Skeletal muscle tissue (tissue), 4 donors: ENCODE data around the gene FHIT. TPM values are rescaled to one million over a fixed set of nuclear protein-coding genes. Genes with fewer than 3 reads are reported as not detected.

ENCODE experiments used
- H3K27ac ChIP-seq: one replicate; pipeline ENCODE4 v1.7.0; 2013; ENCODE audit warnings: mild to moderate bottlenecking, low read depth, low read length, inconsistent platforms
- H3K27me3 ChIP-seq, 3 donors: one replicate each; pipeline ENCODE4 v1.7.0; 2013; ENCODE audit warnings: low read length in 3 of 3; ENCODE audit not compliant: control insufficient read depth in 3 of 3, insufficient read depth in 3 of 3
- H3K36me3 ChIP-seq, 3 donors: one replicate each; pipeline ENCODE4 v1.7.0; 2013; ENCODE audit warnings: low read length in 3 of 3; ENCODE audit not compliant: control insufficient read depth in 3 of 3, insufficient read depth in 3 of 3
- H3K4me1 ChIP-seq, 3 donors: one replicate each; pipeline ENCODE4 v1.7.0; 2013; ENCODE audit warnings: low read length in 3 of 3, mild to moderate bottlenecking in 3 of 3; ENCODE audit not compliant: control insufficient read depth in 3 of 3, insufficient read depth in 3 of 3
- H3K4me3 ChIP-seq, 3 donors: one replicate each; pipeline ENCODE4 v1.7.0; 2013; ENCODE audit warnings: low read length in 3 of 3
- H3K9ac ChIP-seq, 3 donors: one replicate each; pipeline ENCODE4 v1.7.0; 2013; ENCODE audit warnings: low read length in 3 of 3, mild to moderate bottlenecking in 3 of 3, moderate library complexity in 2 of 3, low read depth in 1 of 3
- H3K9me3 ChIP-seq, 3 donors: one replicate each; pipeline ENCODE4 v1.7.0; 2013; ENCODE audit warnings: low read length in 3 of 3; ENCODE audit not compliant: control insufficient read depth in 3 of 3
- total RNA-seq: library from RNA; depleted of rRNA; stranded (reverse); fragments of >200 nt; gene quantifications from one replicate; pipeline ENCODE4 v1.2.3, GENCODE V29; 2014
- donor health status: Osteomylitis.

Gene FHIT
- total RNA-seq, 1 donor from 2014 or later: 4.2 TPM

DNA sequence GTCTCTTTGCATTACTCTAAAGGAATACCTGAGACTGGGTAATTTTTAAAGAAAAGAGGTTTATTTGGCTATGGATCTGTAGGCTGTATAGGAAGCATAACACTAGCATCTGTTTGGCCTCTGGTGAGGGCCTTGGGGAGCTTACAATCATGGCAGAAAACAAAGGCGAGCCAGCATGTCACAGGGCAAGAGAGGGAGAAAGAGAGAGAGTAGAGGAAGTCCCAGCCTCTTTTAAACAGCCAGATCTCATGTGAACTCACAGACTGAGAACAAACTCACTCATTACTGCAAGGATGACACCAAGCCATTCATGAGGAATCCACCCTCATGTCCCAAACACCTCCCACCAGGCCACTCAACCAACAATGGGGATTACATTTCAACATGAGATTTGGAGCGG lies 974.6 kb downstream of the FHIT start:
- Histone ChIP-seq H3K9ac (no peak overlapping the region), H3K4me1 (no peaks in the 10 kb centered on the region), H3K27me3 (no peaks in the 10 kb centered on the region), H3K4me3 (no peak overlapping the region), H3K27ac (no peak overlapping the region), H3K36me3 (no peaks in the 10 kb centered on the region), H3K9me3 (no peaks in the 10 kb centered on the region)

DNA sequence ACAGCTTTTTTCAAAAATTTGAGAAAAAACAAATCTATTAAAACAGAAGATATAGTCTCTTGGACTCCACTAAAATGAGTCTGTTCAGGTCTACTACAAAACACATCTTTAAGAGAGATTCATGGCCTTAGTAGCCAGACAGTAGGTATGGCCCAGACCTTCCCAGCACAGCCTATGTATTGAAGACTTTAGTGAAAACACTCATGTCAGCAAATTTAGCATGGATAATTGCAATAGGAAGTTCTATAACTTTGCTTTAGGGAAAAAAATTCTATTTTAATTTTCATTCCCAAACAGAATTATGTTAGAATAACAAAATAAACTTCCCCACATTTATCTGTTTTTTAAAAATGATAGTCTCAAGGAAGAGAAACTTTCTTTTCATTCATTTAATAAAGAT lies 976.6 kb downstream of the FHIT start:
- no peaks in the 10 kb centered on the region for H3K4me1 ChIP-seq
- H3K9me3 ChIP-seq: no peaks in the 10 kb centered on the region
- no peaks in the 10 kb centered on the region for H3K27me3 ChIP-seq
- H3K36me3 ChIP-seq: no peaks in the 10 kb centered on the region
- H3K9ac ChIP-seq: no peak overlapping the region
- no peak overlapping the region for H3K27ac ChIP-seq
- H3K4me3 ChIP-seq: no peak overlapping the region

DNA sequence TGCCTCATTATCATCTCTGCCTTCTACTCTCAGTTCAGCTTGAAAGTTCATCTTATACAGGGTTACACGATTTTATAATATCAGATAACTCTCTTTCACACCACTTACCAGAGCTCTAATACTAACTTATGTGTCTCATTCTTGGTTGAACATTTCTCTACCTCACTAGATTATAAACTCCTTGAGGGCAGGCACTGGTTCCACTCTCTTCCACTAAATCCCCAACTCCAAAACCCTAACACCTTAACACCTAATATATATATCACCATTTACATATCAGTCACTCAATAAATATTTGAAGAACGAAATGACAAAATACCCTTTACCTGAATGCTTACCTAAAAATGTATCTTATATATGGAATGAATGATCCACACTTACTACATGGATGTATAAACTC lies 977.2 kb downstream of the FHIT start:
- no peak overlapping the region for H3K27ac ChIP-seq
- H3K9ac ChIP-seq: no peak overlapping the region
- H3K4me1 ChIP-seq: no peaks in the 10 kb centered on the region

DNA sequence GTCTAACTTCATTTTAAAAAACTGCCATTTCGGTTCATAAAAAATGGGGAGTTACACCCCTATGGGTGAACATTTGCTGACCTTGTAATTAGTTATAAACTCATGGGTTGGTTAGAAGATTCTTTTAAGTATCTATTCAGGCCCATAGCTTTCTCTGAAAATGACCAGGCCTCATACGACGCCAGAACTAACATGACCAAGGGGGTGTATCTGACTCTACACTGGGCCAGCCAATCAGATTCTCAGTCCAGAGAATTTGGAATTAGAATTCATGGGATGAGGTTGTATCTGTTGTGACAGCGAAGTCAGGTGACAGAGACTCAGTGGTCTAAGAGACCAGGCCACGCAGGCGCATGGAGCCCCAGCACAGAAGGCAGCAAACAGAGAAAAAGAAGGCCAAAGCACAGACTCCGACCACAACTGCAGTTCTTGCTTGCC lies 981.4 kb downstream of the FHIT start:
- no peaks in the 10 kb centered on the region for H3K4me1 ChIP-seq
- no peaks in the 10 kb centered on the region for H3K9me3 ChIP-seq
- H3K36me3 ChIP-seq: no peaks in the 10 kb centered on the region
- H3K9ac ChIP-seq: no peak overlapping the region
- H3K27ac ChIP-seq: no peak overlapping the region
- no peaks in the 10 kb centered on the region for H3K27me3 ChIP-seq
- H3K4me3 ChIP-seq: no peak overlapping the region

More for the DNA sequence above, 977.2 kb downstream of the FHIT start:
- no peaks in the 10 kb centered on the region for H3K36me3 ChIP-seq
- no peak overlapping the region for H3K4me3 ChIP-seq
- no peaks in the 10 kb centered on the region for H3K27me3 ChIP-seq
- no peaks in the 10 kb centered on the region for H3K9me3 ChIP-seq

DNA sequence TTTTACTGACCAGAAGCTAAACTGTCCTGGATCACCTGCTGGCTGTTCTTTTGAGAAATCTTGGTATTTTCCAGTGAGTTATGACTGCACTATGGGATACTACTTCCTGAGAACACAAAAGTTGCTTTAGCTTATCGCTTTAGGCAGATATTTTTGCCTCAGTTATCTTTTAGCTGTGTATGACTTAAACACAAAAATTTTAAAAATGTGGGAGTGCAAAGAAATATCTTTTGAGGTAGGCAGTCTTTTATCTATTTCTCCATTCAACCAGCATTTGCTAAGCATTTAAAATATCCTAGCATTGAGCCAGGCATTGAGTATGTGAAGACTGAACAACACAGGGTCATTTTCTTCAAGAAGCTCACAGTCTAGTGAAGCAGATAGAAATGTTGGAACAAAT lies 981.9 kb downstream of the FHIT start:
- H3K27ac ChIP-seq: no peak overlapping the region
- no peaks in the 10 kb centered on the region for H3K36me3 ChIP-seq
- no peak overlapping the region for H3K9ac ChIP-seq
- no peak overlapping the region for H3K4me3 ChIP-seq
- H3K9me3 ChIP-seq: no peaks in the 10 kb centered on the region
- H3K4me1 ChIP-seq: no peaks in the 10 kb centered on the region
- no peaks in the 10 kb centered on the region for H3K27me3 ChIP-seq

DNA sequence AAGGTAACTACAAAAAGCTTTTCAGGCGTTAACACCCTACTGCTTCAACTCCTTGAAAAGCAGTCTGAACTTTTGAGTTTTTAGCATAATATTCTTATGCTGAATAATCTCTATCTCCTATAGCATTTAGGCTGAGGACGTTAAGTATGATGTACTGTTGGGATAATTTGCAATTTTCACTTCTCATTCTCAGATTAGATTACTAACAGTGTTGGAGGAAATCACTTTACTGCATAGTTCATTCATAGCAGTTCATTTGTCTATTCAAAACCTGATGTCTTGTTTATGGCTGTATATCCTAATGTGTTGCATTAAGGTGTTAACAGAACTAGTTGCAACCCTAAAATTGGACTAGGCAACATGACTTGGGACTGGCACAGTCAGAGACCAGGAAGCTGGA lies 983.1 kb downstream of the FHIT start:
- H3K36me3 ChIP-seq: no peaks in the 10 kb centered on the region
- H3K4me3 ChIP-seq: no peak overlapping the region
- H3K9ac ChIP-seq: no peak overlapping the region
- H3K4me1 ChIP-seq: no peaks in the 10 kb centered on the region
- H3K27me3 ChIP-seq: no peaks in the 10 kb centered on the region
- H3K27ac ChIP-seq: no peak overlapping the region
- H3K9me3 ChIP-seq: no peaks in the 10 kb centered on the region

DNA sequence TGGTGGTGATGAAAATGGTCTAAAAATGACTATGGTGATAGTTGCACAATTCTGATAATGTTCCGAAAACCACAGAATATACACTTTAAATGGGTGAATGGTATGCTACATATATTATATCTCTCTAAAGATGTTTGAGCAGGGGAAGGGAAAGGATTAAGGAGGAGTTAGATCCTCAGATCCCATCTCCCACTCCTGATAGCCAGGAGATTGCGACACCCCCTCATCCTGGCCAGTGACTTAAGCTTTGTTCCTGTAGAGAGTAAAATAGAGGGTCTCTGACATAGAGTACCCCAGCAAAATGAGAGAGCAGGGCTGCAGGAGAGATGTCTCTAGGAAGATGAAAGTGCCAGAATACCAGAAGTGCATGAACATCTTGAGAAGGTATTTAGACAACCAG lies 984.8 kb downstream of the FHIT start:
- no peaks in the 10 kb centered on the region for H3K9me3 ChIP-seq
- no peaks in the 10 kb centered on the region for H3K36me3 ChIP-seq
- no peak overlapping the region for H3K27ac ChIP-seq
- no peak overlapping the region for H3K4me3 ChIP-seq
- H3K9ac ChIP-seq: no peak overlapping the region
- no peaks in the 10 kb centered on the region for H3K27me3 ChIP-seq
- no peaks in the 10 kb centered on the region for H3K4me1 ChIP-seq

DNA sequence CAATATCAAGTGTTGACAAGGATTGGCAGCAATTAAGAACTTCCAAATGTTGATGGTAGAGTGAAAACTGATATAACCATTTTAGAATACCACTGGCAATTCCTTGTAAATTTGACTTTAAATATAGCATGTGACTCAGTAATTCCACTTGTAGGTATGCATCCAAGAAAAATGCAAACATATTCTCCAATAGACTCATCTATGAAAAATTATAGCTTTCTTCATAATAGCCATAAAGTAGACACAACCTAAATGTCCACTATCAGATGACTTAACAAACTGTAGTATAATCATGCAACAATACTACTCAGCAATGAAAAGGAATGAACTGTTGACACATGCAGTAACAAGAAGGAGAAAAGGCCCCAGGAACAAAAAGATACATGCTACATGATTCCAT lies 988.1 kb downstream of the FHIT start:
- H3K9ac ChIP-seq: no peak overlapping the region
- no peak overlapping the region for H3K4me3 ChIP-seq
- no peaks in the 10 kb centered on the region for H3K36me3 ChIP-seq
- H3K9me3 ChIP-seq: no peaks in the 10 kb centered on the region
- no peak overlapping the region for H3K27ac ChIP-seq
- no peaks in the 10 kb centered on the region for H3K4me1 ChIP-seq
- H3K27me3 ChIP-seq: no peaks in the 10 kb centered on the region

DNA sequence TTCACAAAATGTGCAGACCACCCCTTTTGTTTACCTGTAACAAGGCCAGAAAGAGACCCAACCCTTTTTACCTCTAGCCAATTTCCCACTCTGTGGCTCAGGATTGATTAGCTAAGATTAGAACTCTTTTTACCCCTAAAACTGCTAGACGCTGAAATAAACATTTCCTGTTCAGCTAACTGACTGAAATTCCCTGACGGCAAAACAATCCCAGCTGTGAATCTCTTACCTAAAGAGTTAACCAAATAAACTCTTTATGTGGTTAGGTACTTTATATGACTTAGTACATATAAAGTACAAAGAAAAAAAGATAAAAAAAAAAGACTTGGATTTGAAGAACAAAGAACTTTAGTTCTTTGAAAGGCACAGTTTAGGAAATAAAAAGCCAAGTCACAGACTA lies 988.7 kb downstream of the FHIT start:
- H3K9me3 ChIP-seq: no peaks in the 10 kb centered on the region
- no peaks in the 10 kb centered on the region for H3K27me3 ChIP-seq
- H3K27ac ChIP-seq: no peak overlapping the region
- no peak overlapping the region for H3K9ac ChIP-seq
- no peaks in the 10 kb centered on the region for H3K36me3 ChIP-seq
- no peaks in the 10 kb centered on the region for H3K4me1 ChIP-seq
- no peak overlapping the region for H3K4me3 ChIP-seq

DNA sequence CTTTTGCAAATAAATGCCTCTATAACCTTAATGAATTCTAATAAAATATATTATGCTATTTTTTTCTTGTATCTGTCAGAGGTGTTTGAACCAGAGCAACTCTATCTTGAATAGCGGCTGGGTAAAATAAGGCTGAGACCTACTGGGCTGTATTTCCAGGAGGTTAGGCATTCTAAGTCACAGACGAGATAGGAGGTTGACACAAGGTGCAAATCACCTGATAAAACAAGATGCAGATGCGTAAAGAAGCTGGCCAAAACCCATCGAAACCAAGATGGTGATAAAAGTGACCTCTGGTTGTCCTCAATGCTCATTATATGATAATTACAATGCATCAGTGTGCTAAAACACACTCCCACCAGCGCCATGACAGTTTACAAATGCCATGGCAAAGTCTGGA lies 990.7 kb downstream of the FHIT start:
- no peaks in the 10 kb centered on the region for H3K36me3 ChIP-seq
- H3K9me3 ChIP-seq: no peaks in the 10 kb centered on the region
- H3K27ac ChIP-seq: no peak overlapping the region
- no peak overlapping the region for H3K4me3 ChIP-seq
- H3K4me1 ChIP-seq: no peaks in the 10 kb centered on the region
- H3K9ac ChIP-seq: no peak overlapping the region
- H3K27me3 ChIP-seq: no peaks in the 10 kb centered on the region

DNA sequence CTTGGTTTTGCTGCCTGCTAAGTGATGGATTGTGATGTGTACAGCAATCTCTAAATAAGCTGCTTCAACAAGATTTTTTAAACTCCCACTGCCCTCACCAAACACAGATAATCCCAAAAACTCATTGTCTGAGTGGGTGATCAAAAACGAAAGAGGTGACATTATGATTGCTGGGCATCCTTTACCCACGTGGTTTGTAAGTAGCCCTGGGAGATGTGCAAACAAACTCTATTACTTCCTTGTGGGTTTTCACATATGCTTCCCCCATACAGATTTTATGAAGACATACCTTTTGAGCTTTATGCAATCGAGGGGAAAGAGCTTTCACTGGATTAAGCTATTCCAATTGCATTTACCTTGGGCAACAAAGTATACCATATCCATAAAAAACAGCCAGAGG lies 1000.4 kb downstream of the FHIT start:
- Histone ChIP-seq H3K36me3 (no peaks in the 10 kb centered on the region), H3K27ac (no peak overlapping the region), H3K9me3 (no peaks in the 10 kb centered on the region), H3K4me3 (no peak overlapping the region), H3K27me3 (no peaks in the 10 kb centered on the region), H3K9ac (no peak overlapping the region), H3K4me1 (no peaks in the 10 kb centered on the region)
